ENCODE measurements around the gene RNF41. TPM values are rescaled to one million over a fixed set of nuclear protein-coding genes. Genes with fewer than 3 reads are reported as not detected.
"Not testable (repeated sequence)": the region's sequence is repeated elsewhere in the genome, so short reads cannot be mapped to it uniquely, and the experiment has no call there.

The RNF41 gene
- total RNA-seq, 2 donors from 2014 or later = 66.6 to 76.5 TPM

DNA sequence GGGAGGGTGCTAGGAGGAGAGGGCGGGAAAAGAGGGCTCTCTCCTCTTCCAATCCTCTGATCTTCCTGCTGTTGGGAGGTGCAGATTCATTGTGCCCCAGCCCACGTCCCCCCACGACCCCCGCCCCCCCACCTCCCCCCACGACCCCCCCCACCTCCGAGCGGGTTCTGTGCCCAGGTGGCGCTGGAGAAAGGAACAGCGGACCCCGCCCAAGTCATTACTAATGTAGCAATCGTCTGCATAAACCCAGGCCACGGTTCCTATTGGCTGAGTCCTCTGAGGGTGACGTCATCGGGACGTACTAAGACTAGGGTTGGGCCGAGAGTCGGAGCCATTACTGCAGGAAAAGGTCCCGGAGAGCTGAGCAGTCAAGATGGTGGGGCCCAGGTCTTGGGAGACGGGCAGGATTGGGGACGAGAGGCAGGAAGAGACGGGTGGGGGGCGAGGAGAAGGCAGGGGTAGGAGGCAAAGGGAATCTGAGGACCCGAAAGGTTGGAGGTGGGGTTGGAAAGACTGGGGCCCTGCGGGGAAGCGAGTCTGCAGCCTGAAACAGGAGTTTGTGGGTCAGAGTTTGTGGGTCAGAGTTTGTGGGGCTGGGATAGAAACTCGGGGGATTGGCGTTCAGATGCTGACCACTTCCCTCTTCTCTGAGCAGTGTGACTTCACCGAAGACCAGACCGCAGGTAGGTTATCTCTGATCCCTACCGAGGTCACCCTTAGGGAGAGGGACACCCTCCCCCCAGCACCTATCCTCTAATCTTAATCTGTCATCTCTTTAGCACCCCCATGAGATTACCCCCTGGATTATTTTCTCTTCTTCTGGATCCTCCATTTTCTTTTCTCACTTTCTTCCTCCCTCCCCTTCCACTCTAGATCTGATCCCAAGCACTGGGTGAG is 63.4 kb downstream of the RNF41 start, which contains the start of gene MYL6:
MYL6 (plus strand) TSS at position 331 of the 897 bp plus-strand sequence; CDS start at position 374, 43 bp downstream.
- peak within 1 kb of the TSS; percentile 90 to 92 for H3K27ac ChIP-seq
- H3K4me1 ChIP-seq (ENCODE audit: control insufficient read depth in 1 of 2, low read depth in 2 of 2) = peaks cover 17 to 47% of the 10 kb centered on the region in 2 donors
- no peaks in the 10 kb centered on the region for H3K27me3 ChIP-seq (replicated peaks; ENCODE audit: insufficient read depth)
- H3K4me3 ChIP-seq = peak within 1 kb of the TSS; percentile 81
- ATAC-seq (ENCODE audit: insufficient number of reproducible peaks, low FRiP score, low read depth) = peak; percentile 92
- H3K9me3 ChIP-seq = no peaks in the 10 kb centered on the region
- H3K36me3 ChIP-seq = peaks cover 38% of the 10 kb centered on the region
- peak; percentile 99 for DNase-seq (ENCODE audit: low spot score)
- TF ChIP-seq, protein P1, sequence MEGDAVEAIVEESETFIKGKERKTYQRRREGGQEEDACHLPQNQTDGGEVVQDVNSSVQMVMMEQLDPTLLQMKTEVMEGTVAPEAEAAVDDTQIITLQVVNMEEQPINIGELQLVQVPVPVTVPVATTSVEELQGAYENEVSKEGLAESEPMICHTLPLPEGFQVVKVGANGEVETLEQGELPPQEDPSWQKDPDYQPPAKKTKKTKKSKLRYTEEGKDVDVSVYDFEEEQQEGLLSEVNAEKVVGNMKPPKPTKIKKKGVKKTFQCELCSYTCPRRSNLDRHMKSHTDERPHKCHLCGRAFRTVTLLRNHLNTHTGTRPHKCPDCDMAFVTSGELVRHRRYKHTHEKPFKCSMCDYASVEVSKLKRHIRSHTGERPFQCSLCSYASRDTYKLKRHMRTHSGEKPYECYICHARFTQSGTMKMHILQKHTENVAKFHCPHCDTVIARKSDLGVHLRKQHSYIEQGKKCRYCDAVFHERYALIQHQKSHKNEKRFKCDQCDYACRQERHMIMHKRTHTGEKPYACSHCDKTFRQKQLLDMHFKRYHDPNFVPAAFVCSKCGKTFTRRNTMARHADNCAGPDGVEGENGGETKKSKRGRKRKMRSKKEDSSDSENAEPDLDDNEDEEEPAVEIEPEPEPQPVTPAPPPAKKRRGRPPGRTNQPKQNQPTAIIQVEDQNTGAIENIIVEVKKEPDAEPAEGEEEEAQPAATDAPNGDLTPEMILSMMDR (IDR thresholded peaks at IDR 0.05) = no peak

DNA sequence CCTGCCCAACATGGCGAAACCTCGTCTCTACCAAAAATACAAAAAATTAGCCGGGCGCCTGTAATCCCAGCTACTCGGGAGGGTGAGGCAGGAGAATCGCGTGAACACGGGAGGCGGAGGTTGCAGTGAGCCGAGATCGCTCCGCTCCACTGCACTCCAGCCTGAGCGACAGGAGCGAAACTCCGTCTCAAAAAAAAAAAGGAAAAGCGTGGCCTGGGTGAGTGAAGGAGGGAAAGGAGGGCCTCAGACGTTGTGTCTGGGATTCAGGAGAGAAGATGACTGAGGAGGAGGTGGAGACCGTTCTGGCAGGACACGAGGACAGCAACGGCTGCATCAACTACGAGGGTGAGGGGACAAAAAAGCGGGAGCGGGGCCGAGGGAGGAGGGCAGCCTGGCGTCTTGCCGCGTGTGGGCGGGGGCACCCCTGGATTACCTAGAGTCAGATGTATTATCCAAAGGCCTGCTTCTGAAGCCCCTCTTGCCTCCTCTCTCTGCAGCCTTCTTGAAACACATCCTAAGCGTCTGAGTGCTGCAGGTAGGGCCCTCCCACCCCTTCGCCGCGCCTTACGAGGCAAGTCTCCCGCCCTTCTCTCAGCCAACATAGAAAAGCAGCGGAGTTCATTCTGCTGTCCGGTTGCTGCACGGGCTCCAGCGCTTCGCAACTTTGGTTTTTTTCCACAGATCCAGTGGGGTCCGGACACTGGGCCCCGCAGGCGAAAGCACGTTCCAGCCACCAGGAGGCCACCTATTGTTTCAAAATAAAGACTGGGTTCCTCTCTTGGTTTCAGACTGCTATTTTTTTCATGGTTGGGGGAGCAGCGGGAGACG is 64.3 kb downstream of the RNF41 start:
- Histone ChIP-seq H3K4me1 (ENCODE audit: control insufficient read depth in 1 of 2, low read depth in 2 of 2) (peaks cover 23 to 48% of the 10 kb centered on the region in 2 donors), H3K36me3 (peaks cover 30% of the 10 kb centered on the region)
- TF ChIP-seq, protein P1 (IDR thresholded peaks at IDR 0.05) = peak; percentile 83

DNA sequence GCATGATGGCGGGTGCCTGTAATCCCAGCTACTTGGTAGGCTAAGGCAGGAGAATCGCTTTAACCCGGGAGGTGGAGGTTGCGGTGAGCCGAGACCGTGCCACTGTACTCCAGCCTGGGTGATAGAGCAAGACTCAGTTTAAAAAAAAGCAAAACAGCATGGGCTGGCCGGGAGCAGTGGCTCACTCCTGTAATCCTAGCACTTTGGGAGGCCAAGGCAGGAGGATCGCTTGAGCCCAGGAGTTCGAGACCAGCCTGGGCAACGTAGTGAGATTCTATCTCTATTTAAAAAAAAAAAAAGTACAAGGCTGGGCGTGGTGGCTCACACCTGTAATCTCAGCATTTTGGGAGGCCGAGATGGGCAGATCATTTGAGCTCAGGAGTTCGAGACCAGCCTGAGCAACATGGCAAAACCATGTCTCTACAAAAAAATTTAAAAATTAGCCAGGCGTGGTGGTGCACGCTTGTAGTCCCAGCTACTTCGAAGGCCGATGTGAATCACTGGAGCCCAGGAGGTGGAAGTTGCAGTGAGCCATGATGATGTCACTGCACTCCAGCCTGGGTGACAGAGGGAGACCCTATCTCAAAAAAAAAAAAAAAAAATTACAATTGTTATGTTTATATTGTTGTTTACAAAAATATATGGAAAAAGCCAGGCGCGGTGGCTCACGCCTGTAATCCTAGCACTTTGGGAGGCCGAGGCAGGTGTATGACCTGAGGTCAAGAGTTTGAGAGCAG is 65.1 kb downstream of the RNF41 start:
- not testable (repeated sequence) for H3K27me3 ChIP-seq (replicated peaks; ENCODE audit: insufficient read depth)

More for the DNA sequence above, 64.3 kb downstream of the RNF41 start:
- H3K27me3 ChIP-seq (replicated peaks; ENCODE audit: insufficient read depth) = no peaks in the 10 kb centered on the region
- H3K4me3 ChIP-seq = peak overlapping the region; percentile 81
- H3K9me3 ChIP-seq = no peaks in the 10 kb centered on the region
- peak; percentile 45 for DNase-seq (ENCODE audit: low spot score)
- peak overlapping the region; percentile 83 to 85 for H3K27ac ChIP-seq
- ATAC-seq (ENCODE audit: insufficient number of reproducible peaks, low FRiP score, low read depth) = peak; percentile 32

DNA sequence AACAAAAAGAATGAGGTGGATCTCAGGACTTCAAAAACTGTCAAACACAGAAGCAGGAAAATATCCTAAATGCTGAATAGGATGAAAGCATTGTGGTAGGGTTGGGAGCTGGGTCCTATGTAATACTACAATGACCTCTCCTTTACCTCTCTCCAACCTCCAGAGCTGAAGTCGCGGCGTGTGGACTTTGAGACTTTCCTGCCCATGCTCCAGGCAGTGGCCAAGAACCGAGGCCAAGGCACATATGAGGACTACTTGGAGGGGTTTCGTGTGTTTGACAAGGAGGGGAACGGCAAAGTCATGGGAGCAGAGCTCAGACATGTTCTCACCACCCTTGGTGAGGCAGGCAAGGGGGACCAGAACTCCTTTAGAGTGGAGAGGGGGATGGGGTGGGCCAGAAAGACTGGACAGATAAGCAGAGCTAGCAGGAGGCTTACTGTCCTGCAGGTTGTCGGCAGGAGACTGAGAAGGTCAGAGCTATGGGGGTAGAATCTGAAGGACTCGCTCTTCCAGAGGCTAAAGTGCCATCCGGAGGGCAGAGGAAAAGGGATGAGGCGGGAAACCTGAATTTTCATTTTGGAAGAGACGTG is 66.4 kb downstream of the RNF41 start:
- H3K36me3 ChIP-seq = peaks cover 9% of the 10 kb centered on the region
- H3K9me3 ChIP-seq = no peaks in the 10 kb centered on the region
- TF ChIP-seq, protein P1 (IDR thresholded peaks at IDR 0.05) = no peak
- peaks cover 14 to 37% of the 10 kb centered on the region in 2 donors for H3K4me1 ChIP-seq (ENCODE audit: control insufficient read depth in 1 of 2, low read depth in 2 of 2)
- ATAC-seq (ENCODE audit: insufficient number of reproducible peaks, low FRiP score, low read depth) (no peak), DNase-seq (ENCODE audit: low spot score) (no peak)
- no peaks in the 10 kb centered on the region for H3K27me3 ChIP-seq (replicated peaks; ENCODE audit: insufficient read depth)
- no peak overlapping the region for H3K27ac ChIP-seq
- H3K4me3 ChIP-seq = no peak overlapping the region

More for the DNA sequence above, 65.1 kb downstream of the RNF41 start:
- Histone ChIP-seq H3K36me3 (peaks cover 22% of the 10 kb centered on the region), H3K4me1 (ENCODE audit: control insufficient read depth in 1 of 2, low read depth in 2 of 2) (peaks cover 23 to 45% of the 10 kb centered on the region in 2 donors), H3K4me3 (peak overlapping the region; percentile 81), H3K27ac (peak overlapping the region; percentile 83 to 85)
- ATAC-seq (ENCODE audit: insufficient number of reproducible peaks, low FRiP score, low read depth); DNase-seq (ENCODE audit: low spot score); H3K9me3 ChIP-seq: not testable (repeated sequence)

DNA sequence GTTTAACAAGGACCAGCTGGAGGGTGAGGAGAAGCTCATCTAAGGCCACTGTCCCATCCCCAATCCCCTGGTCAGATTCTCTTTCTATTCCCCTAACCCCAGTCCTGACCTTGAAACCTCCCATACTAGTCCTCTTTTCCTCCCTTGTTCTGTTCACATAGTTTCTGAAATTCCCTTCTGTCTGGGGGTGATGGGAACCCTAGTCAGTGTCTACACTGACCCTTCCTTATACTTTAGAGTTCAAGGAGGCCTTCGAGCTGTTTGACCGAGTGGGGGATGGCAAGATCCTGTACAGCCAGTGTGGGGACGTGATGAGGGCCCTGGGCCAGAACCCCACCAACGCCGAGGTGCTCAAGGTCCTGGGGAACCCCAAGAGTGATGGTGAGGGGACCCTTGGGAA is 66.9 kb downstream of the RNF41 start:
- H3K27me3 ChIP-seq (replicated peaks; ENCODE audit: insufficient read depth) = no peaks in the 10 kb centered on the region
- H3K9me3 ChIP-seq = no peaks in the 10 kb centered on the region
- ATAC-seq (ENCODE audit: insufficient number of reproducible peaks, low FRiP score, low read depth) = no peak
- H3K36me3 ChIP-seq = peaks cover 4% of the 10 kb centered on the region
- no peak overlapping the region for H3K4me3 ChIP-seq
- TF ChIP-seq, protein P1 (IDR thresholded peaks at IDR 0.05) = no peak
- H3K27ac ChIP-seq = no peak overlapping the region
- peaks cover 14 to 32% of the 10 kb centered on the region in 2 donors for H3K4me1 ChIP-seq (ENCODE audit: control insufficient read depth in 1 of 2, low read depth in 2 of 2)
- no peak for DNase-seq (ENCODE audit: low spot score)
